ENCODE results near the gene C9orf78. TPM values are rescaled to one million over a fixed set of nuclear protein-coding genes. Genes with fewer than 3 reads are reported as not detected.

C9orf78 gene
- total RNA-seq, 2 experiments from 2014 or later = 44.5 to 51.7 TPM

- peaks cover 80% of the 10 kb centered on the region for H3K4me1 Mint-ChIP-seq (ENCODE audit: low read depth)
- intact Hi-C loops (cut with micrococcal nuclease) = no loop called here
Observed at GRCh38 chr9:129867136-129868022, 32.3 kb upstream of the C9orf78 start.

GRCh38 chr9:129866394-129867135 is 31.5 kb upstream of the C9orf78 start:
- Mint-ChIP-seq H3K27me3 (no peaks in the 10 kb centered on the region), H3K9me3 (no peaks in the 10 kb centered on the region), H3K27ac (peak overlapping the region; percentile 94), H3K36me3 (ENCODE audit: low read depth) (peaks cover 66% of the 10 kb centered on the region), H3K4me1 (ENCODE audit: low read depth) (peaks cover 81% of the 10 kb centered on the region), H3K4me3 (peak overlapping the region; percentile 53)
- intact Hi-C loops (cut with micrococcal nuclease) = no loop called here
- POLR2A ChIA-PET = interaction anchor here (0.6 to 7.6 kb wide), 11 partner anchors 8 to 393 kb away, joined by 3 to 114 read pairs (median 5); partner anchors contain the start of genes C9orf78 and USP20
- TF ChIP-seq CTCF (IDR thresholded peaks at IDR 0.05) = no peak
- CTCF ChIA-PET = interaction anchor here (1.4 to 1.7 kb wide), 2 partner anchors 9 to 19 kb away, joined by 3 to 6 read pairs; no protein-coding TSS in a partner anchor
- DNase-seq (peak; percentile 69), ATAC-seq (no peak)

More at GRCh38 chr9:129867136-129868022, 32.3 kb upstream of the C9orf78 start:
- Mint-ChIP-seq H3K27me3 (no peaks in the 10 kb centered on the region), H3K4me3 (peak overlapping the region; percentile 53), H3K27ac (peak overlapping the region; percentile 94), H3K36me3 (ENCODE audit: low read depth) (peaks cover 62% of the 10 kb centered on the region), H3K9me3 (no peaks in the 10 kb centered on the region)
- ATAC-seq (peak; percentile 16), DNase-seq (peak; percentile 77)
- TF ChIP-seq CTCF (IDR thresholded peaks at IDR 0.05) = peak; percentile 39
- ChIA-PET CTCF (interaction anchor here (0.9 to 1.7 kb wide), 4 partner anchors 9 to 25 kb away, joined by 3 to 6 read pairs (median 3); no protein-coding TSS in a partner anchor), POLR2A (interaction anchor here (0.6 to 7.6 kb wide), 15 partner anchors 9 to 394 kb away, joined by 3 to 114 read pairs (median 4); partner anchors contain the start of genes C9orf78, TOR1B and USP20)

- intact Hi-C loops (cut with micrococcal nuclease) = no loop called here
- Mint-ChIP-seq H3K9me3 (no peaks in the 10 kb centered on the region), H3K4me3 (peak overlapping the region; percentile 53), H3K4me1 (ENCODE audit: low read depth) (peaks cover 82% of the 10 kb centered on the region), H3K36me3 (ENCODE audit: low read depth) (peaks cover 66% of the 10 kb centered on the region), H3K27me3 (no peaks in the 10 kb centered on the region), H3K27ac (peak overlapping the region; percentile 94)
- no peak for TF ChIP-seq CTCF (IDR thresholded peaks at IDR 0.05)
- ChIA-PET POLR2A (interaction anchor here (1.0 to 7.6 kb wide), 7 partner anchors 13 to 45 kb away, joined by 3 to 114 read pairs (median 6); partner anchors contain the start of genes C9orf78 and USP20), CTCF (interaction anchor here (1.0 kb wide), 1 partner anchor 11 kb away, joined by 3 read pairs; no protein-coding TSS in a partner anchor)
- DNase-seq (no peak), ATAC-seq (no peak)
Observed at GRCh38 chr9:129865668-129866320, 30.7 kb upstream of the C9orf78 start.

GRCh38 chr9:129864991-129865647 is 30.0 kb upstream of the C9orf78 start:
- no peak for ATAC-seq
- Mint-ChIP-seq H3K36me3 (ENCODE audit: low read depth) (peaks cover 61% of the 10 kb centered on the region), H3K27me3 (no peaks in the 10 kb centered on the region), H3K9me3 (no peaks in the 10 kb centered on the region), H3K4me3 (peak overlapping the region; percentile 8), H3K27ac (peak overlapping the region; percentile 91), H3K4me1 (ENCODE audit: low read depth) (peaks cover 81% of the 10 kb centered on the region)
- POLR2A ChIA-PET = interaction anchor here (1.1 to 7.6 kb wide), 8 partner anchors 12 to 34 kb away, joined by 3 to 114 read pairs (median 8); partner anchors contain the start of genes C9orf78 and USP20
- no peak for TF ChIP-seq CTCF (IDR thresholded peaks at IDR 0.05)
- intact Hi-C loops (cut with micrococcal nuclease) = no loop called here
- CTCF ChIA-PET = interaction anchor here (0.7 to 1.2 kb wide), 5 partner anchors 11 to 193 kb away, joined by 3 to 4 read pairs (median 3); no protein-coding TSS in a partner anchor
- no peak for DNase-seq
